HepG2 (cell line): ENCODE measurements around the gene PARN. TPM values are rescaled to one million over a fixed set of nuclear protein-coding genes. Genes with fewer than 3 reads are reported as not detected.
A peak's percentile ranks its signal among the peaks of the same experiment; 100 is the strongest.

ENCODE experiments used
- ARNT2 ChIP-seq: sonication (generic); formaldehyde crosslinking; IDR thresholded peaks from 2 replicates; pipeline ENCODE4 v1.8.0; 2022; ENCODE audit warnings: mild to moderate bottlenecking, low read depth, missing genetic modification reagents, moderate library complexity
- ATF4 ChIP-seq, 2 experiments: fragments of 450-650 bp in 1 of 2; sonication (generic) in 1 of 2; formaldehyde crosslinking; IDR thresholded peaks; 2 replicates each; pipeline versions ENCODE4 v1.5.0 to v1.8.0; 2020 to 2022; ENCODE audit warnings: mild to moderate bottlenecking in 1 of 2, missing genetic modification reagents in 1 of 2
- DRAP1 ChIP-seq: IDR thresholded peaks from 2 replicates; pipeline ENCODE4 v1.6.1; 2016; ENCODE audit warnings: missing genetic modification reagents, missing compliant biosample characterization
- GFI1 ChIP-seq: sonication (generic); formaldehyde crosslinking; IDR thresholded peaks from 2 replicates; pipeline ENCODE4 v1.5.0; 2020; ENCODE audit warnings: missing genetic modification reagents, mild to moderate bottlenecking, borderline replicate concordance
- HIVEP1 ChIP-seq: sonication (generic); formaldehyde crosslinking; IDR thresholded peaks from 2 replicates; pipeline ENCODE4 v1.4.0; 2020; ENCODE audit warnings: mild to moderate bottlenecking, missing genetic modification reagents
- NR2C2 ChIP-seq: sonication (generic); formaldehyde crosslinking; IDR thresholded peaks from 2 replicates; pipeline ENCODE4 v1.4.0; 2020; ENCODE audit warnings: missing genetic modification reagents, mild to moderate bottlenecking, moderate library complexity, borderline replicate concordance
- RBM39 ChIP-seq: fragments of 200-400 bp; formaldehyde crosslinking; IDR thresholded peaks from one replicate; pipeline ENCODE4 v1.6.1; 2018; ENCODE audit warnings: antibody characterized with exemption, mild to moderate bottlenecking, low read depth, low read length; ENCODE audit not compliant: poor library complexity, severe bottlenecking
- STAG1 ChIP-seq: sonication (generic); formaldehyde crosslinking; IDR thresholded peaks from 2 replicates; pipeline ENCODE4 v1.4.0; 2020; ENCODE audit warnings: missing genetic modification reagents
- ZBTB34 ChIP-seq: sonication (generic); formaldehyde crosslinking; IDR thresholded peaks from 2 replicates; pipeline ENCODE4 v1.8.0; 2022; ENCODE audit warnings: mild to moderate bottlenecking, missing genetic modification reagents
- ZFAT ChIP-seq: sonication (generic); formaldehyde crosslinking; conservative IDR thresholded peaks from 2 replicates; pipeline ENCODE4 v1.8.1; 2023; ENCODE audit warnings: missing genetic modification reagents, inconsistent platforms
- ZFP90 ChIP-seq: sonication (generic); formaldehyde crosslinking; IDR thresholded peaks from 2 replicates; pipeline ENCODE4 v1.8.0; 2022; ENCODE audit warnings: missing genetic modification reagents, mild to moderate bottlenecking, inconsistent platforms, borderline replicate concordance
- ZNF10 ChIP-seq: sonication (generic); formaldehyde crosslinking; IDR thresholded peaks from 2 replicates; pipeline ENCODE4 v1.4.0; 2020; ENCODE audit warnings: mild to moderate bottlenecking, low read depth, missing genetic modification reagents, borderline replicate concordance
- ZNF281 ChIP-seq: sonication (generic); formaldehyde crosslinking; IDR thresholded peaks from 2 replicates; pipeline ENCODE4 v1.4.0; 2020; ENCODE audit warnings: missing genetic modification reagents, borderline replicate concordance
- ZNF333 ChIP-seq: sonication (generic); formaldehyde crosslinking; IDR thresholded peaks from 2 replicates; pipeline ENCODE4 v1.4.0; 2020; ENCODE audit warnings: mild to moderate bottlenecking, missing genetic modification reagents, borderline replicate concordance
- ZNF484 ChIP-seq: sonication (generic); formaldehyde crosslinking; IDR thresholded peaks from 2 replicates; pipeline ENCODE4 v1.5.1; 2020; ENCODE audit warnings: mild to moderate bottlenecking, low read depth, missing genetic modification reagents, borderline replicate concordance
- ZNF746 ChIP-seq: sonication (generic); formaldehyde crosslinking; IDR thresholded peaks from 2 replicates; pipeline ENCODE4 v1.8.0; 2022; ENCODE audit warnings: mild to moderate bottlenecking, missing genetic modification reagents
- ZNF770 ChIP-seq: sonication (generic); formaldehyde crosslinking; IDR thresholded peaks from 2 replicates; pipeline ENCODE4 v1.5.0; 2020; ENCODE audit warnings: mild to moderate bottlenecking, missing genetic modification reagents
- ZSCAN29 ChIP-seq: sonication (generic); formaldehyde crosslinking; conservative IDR thresholded peaks from 2 replicates; pipeline ENCODE4 v1.4.0; 2020; ENCODE audit warnings: mild to moderate bottlenecking, missing genetic modification reagents
- ZZZ3 ChIP-seq: sonication (generic); formaldehyde crosslinking; IDR thresholded peaks from 2 replicates; pipeline ENCODE4 v1.4.0; 2020; ENCODE audit warnings: missing genetic modification reagents, mild to moderate bottlenecking, borderline replicate concordance
- polyA plus RNA-seq, 8 experiments: library from polyadenylated mRNA; depleted of rRNA in 3 of 8; stranded (reverse) in 7 of 8; unstranded in 1 of 8; fragments of >200 nt; fragmentation: Illumina TruSeq in 4 of 8; extraction: Trizol in 4 of 8; gene quantifications; 2 replicates each; pipeline versions ENCODE4 v1.2.1 to v1.2.3, GENCODE V29; 2011 to 2016; ENCODE audit warnings: low read depth in 4 of 8, missing spikeins in 1 of 8, mixed read lengths in 1 of 8; ENCODE audit not compliant: insufficient read depth in 1 of 8
- total RNA-seq, 5 experiments: library from RNA; depleted of rRNA; stranded (reverse); fragments of >200 nt; fragmentation: Illumina TruSeq; extraction: Trizol; gene quantifications; 2 replicates each; pipeline ENCODE4 v1.2.3, GENCODE V29; 2016; ENCODE audit warnings: low read depth in 1 of 5

Gene PARN
- total and polyA plus RNA-seq, 2 of the 13 experiments (the other 11 are each of a cell fraction or from before 2014, with no cell fraction given), result 13.3 to 47.6 TPM

- TF ChIP-seq ZBTB34 (CRISPR knock-in tag) (peak; percentile 65), ZNF281 (peak; percentile 53; the same call in 1 of the 2 replicates), ZSCAN29 (CRISPR knock-in tag) (0 out of 2 replicates have a peak, but pooled peaks have one; percentile 56), ZZZ3 (peak; percentile 61; the same call in 1 of the 2 replicates), GFI1 (CRISPR knock-in tag) (peak; percentile 98), ZNF746 (CRISPR knock-in tag) (peak; percentile 71), ZNF333 (CRISPR knock-in tag) (no peak), ZNF10 (CRISPR knock-in tag) (no peak), RBM39 (no peak), ZNF484 (CRISPR knock-in tag) (no peak), ARNT2 (0 out of 2 replicates have a peak, but pooled peaks have one; percentile 21), NR2C2 (CRISPR knock-in tag) (0 out of 2 replicates have a peak, but pooled peaks have one; percentile 27), ZFP90 (CRISPR knock-in tag) (no peak), ZFAT (no peak), ZNF770 (no peak), HIVEP1 (no peak), STAG1 (CRISPR knock-in tag) (peak; percentile 2), ATF4 (CRISPR knock-in tag; IDR thresholded peaks at IDR 0.05) (no peak), DRAP1 (CRISPR knock-in tag) (peak; percentile 44)
Measured at GRCh38 chr16:14501331-14502255, 128.5 kb downstream of the PARN start (continued).
